ENCODE data around the gene SPEM3.

The SPEM3 gene

DNA sequence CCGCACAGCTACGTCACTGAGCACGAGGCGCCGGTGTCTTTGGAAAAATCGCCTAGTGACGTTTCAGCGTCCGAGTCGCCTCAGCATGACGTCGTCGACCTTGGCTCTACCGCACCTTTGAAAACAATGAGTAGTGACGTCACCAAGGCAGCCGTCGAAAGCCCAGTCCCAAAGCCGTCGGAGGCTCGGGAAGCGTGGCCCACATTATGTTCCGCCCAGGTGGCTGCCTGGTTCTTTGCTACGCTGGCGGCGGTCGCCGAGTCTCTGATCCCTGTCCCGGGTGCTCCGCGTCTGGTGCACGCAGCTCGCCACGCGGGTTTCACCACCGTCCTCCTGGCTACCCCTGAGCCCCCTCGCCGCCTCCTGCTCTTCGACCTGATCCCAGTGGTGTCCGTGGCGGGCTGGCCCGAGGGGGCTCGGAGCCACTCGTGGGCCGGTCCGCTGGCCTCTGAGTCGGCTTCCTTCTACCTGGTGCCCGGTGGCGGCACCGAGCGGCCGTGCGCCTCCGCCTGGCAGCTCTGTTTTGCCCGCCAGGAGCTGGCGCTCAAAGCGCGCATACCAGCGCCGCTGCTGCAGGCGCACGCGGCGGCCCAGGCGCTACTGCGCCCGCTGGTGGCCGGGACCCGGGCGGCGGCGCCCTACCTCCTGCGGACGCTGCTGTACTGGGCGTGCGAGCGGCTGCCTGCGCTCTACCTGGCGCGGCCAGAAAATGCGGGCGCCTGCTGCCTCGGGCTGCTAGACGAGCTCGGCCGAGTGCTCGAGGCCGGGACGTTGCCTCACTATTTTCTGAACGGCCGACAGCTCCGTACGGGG is 8.1 kb downstream of the SPEM3 start:
- peak overlapping the region; percentile 22 for H3K4me3 ChIP-seq (replicated peaks; ENCODE audit: low read depth, low read length)
- peak; percentile 26 for DNase-seq (ENCODE audit: extremely low read depth, low read depth)
- TF ChIP-seq, protein P1, sequence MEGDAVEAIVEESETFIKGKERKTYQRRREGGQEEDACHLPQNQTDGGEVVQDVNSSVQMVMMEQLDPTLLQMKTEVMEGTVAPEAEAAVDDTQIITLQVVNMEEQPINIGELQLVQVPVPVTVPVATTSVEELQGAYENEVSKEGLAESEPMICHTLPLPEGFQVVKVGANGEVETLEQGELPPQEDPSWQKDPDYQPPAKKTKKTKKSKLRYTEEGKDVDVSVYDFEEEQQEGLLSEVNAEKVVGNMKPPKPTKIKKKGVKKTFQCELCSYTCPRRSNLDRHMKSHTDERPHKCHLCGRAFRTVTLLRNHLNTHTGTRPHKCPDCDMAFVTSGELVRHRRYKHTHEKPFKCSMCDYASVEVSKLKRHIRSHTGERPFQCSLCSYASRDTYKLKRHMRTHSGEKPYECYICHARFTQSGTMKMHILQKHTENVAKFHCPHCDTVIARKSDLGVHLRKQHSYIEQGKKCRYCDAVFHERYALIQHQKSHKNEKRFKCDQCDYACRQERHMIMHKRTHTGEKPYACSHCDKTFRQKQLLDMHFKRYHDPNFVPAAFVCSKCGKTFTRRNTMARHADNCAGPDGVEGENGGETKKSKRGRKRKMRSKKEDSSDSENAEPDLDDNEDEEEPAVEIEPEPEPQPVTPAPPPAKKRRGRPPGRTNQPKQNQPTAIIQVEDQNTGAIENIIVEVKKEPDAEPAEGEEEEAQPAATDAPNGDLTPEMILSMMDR (IDR thresholded peaks at IDR 0.05; ENCODE audit: low read depth, low read length, missing control alignments) = peak; percentile 70

DNA sequence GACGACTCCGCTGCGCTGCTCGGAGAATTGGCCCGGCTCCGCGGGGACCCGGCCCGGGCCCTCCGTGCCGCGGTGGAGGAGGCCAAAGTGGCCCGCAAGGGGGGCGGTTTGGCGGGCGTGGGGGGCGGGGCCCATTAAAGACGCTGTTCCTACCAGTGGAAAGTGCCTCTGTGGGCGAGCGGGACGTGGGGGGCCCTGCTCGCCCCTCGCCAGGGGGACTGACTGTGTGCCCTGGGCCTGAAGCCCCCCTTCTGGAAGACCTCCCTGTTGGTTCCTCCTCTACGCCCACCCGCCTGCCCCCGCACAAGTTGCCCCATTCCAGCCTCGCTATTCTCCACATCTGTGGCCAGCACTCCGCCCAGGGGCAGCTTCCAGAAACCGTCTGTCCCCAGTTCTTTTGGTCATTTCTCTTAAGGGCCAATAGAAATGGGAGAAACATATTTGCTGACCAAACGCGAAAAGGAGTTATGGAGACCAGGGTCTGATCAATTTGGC is 8.8 kb downstream of the SPEM3 start:
- TF ChIP-seq, protein P1 (IDR thresholded peaks at IDR 0.05; ENCODE audit: low read depth, low read length, missing control alignments) = no peak
- DNase-seq (ENCODE audit: extremely low read depth, low read depth) = no peak
- peak overlapping the region; percentile 22 for H3K4me3 ChIP-seq (replicated peaks; ENCODE audit: low read depth, low read length)

DNA sequence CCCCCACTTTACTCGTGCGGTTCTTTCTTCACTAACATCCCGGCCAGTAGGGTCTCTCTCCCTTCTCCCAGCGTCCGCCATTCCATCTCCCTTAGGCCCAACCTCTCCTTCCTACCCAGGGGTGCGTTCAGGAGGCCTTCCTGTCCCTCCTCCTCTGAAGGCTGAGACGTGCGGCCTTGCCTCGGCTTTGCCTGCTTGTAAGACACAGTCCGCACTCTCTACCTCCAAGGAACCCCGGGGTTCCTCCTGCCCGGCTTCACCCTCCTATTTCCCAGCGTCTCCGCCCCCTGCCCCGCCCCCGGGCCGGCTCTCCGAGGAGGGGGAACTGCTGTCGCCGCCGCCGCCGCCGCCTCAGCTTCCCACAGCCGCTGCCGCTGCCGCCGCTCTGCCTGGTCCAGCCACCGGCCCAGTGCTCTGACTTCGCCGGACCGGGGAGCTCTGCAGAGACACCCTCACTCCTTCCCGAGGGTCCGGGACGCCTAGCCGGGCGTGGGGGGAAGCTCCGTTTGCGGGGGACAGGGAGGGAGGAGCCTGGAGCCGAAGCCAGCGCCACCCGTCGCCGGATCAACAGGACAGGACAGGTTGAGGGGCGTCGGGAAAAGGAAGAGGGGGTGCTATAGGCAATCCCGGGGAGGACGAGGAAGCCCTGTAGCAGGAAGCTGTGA is 9.4 kb downstream of the SPEM3 start:
- TF ChIP-seq, protein P1 (IDR thresholded peaks at IDR 0.05; ENCODE audit: low read depth, low read length, missing control alignments) = no peak
- no peak overlapping the region for H3K4me3 ChIP-seq (replicated peaks; ENCODE audit: low read depth, low read length)
- no peak for DNase-seq (ENCODE audit: extremely low read depth, low read depth)

DNA sequence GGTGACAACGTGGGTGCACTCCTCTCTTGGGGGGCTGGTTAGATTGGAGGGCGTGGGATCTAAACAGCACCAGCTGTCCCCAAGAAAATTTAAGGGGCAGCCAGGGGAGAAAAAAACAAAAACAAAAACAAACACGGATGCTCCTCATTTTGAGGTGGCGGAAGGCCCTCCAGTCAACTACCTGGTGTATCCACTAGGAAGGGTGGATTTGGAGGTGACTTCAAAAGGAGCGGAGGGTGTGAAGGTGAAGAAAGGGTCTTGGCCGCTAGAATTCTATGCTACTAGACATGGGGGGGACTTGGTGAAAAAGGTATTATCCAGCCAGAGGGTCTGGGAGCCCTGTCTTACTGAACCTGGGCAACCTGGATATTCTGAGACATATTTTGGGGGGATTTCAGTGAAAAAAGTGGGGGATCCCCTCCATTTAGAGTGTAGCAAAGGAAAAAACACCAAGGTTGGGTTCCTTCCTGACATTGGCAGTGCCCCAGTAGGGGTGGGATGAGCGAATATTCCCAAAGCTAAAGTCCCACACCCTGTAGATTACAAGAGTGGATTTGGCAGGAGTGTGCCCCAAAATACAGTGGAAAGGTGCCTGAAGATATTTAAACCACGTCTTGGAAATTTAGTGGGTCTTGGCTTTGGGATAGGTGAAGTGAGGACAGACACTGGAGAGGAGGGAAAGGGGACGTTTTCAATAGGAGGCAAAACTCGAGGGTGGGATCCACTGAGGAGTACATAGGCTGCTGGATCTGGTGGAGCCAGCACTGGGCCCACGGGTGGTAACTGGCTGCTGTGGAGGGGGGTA is 10.2 kb downstream of the SPEM3 start:
- no peak overlapping the region for H3K4me3 ChIP-seq (replicated peaks; ENCODE audit: low read depth, low read length)
- no peak for DNase-seq (ENCODE audit: extremely low read depth, low read depth)

DNA sequence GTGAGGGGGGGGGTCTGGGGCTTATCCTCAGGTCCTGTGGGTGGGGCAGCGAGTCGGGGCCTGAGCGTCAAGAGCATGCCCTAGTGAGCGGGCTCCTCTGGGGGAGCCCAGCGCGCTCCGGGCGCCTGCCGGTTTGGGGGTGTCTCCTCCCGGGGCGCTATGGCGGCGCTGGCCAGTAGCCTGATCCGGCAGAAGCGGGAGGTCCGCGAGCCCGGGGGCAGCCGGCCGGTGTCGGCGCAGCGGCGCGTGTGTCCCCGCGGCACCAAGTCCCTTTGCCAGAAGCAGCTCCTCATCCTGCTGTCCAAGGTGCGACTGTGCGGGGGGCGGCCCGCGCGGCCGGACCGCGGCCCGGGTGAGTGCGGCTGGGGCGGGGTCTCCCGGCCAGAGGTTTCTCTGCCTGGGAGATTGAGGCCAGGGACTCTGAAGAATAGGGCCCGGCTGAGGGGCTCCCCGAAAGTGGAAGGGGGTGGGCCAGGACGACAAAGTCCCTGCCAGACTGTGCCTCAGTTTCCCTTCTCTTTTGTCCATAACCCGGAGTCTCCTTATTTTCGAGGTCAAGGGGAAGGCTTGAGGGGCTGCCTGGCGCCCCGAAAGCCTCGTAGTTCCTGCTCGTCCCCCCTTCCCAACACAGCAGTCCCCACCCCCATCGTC is 10.9 kb downstream of the SPEM3 start, which contains the start of gene FGF11:
TSS of gene FGF11 (plus strand) at position 51 of the 651 bp plus-strand sequence. CDS start at position 160, 109 bp downstream.
- H3K4me3 ChIP-seq (replicated peaks; ENCODE audit: low read depth, low read length) = peak within 1 kb of the TSS; percentile 31
- TF ChIP-seq, protein P1 (IDR thresholded peaks at IDR 0.05; ENCODE audit: low read depth, low read length, missing control alignments) = no peak
- DNase-seq (ENCODE audit: extremely low read depth, low read depth) = no peak

More for the DNA sequence above, 10.2 kb downstream of the SPEM3 start:
- TF ChIP-seq, protein P1 (IDR thresholded peaks at IDR 0.05; ENCODE audit: low read depth, low read length, missing control alignments) = no peak

All from HFF-Myc (cell line).